ENCODE measurements around the gene GAS2L1.

DNA sequence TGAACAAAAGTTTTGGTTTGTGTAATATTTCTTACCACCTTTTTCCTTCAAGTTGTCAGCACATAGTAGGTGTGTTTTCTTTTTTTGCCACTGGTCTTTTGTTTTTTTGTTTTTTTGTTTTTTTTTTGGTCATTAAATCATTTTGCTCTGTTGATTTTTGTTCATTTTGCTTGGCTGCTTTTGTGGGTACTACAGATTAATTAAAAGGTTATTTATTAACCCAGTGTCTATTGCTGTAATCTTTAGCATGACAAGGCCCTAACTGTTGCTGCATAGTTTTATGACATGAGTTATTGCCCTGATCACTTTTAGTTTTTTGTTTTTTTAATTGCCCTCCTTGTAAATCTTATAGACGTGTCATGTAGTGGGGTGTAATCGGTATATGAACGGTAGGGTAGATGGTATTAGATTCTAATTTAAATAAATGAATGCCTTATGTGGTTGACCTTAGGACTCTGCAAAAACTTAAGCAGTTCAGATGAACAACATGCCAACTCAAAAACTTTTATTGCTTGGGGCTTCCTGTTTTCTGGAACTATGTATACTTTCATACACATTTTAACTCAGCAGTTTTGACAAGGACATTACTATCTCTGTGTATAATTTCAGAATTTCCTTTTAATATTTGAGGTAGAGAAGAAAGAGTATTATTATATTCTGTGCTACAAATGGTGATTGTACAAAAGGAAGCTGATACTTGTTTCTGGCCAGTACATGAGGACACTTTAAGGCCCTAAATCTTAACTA, 30.5 kb upstream of the GAS2L1 start:
- TF ChIP-seq, protein P1, sequence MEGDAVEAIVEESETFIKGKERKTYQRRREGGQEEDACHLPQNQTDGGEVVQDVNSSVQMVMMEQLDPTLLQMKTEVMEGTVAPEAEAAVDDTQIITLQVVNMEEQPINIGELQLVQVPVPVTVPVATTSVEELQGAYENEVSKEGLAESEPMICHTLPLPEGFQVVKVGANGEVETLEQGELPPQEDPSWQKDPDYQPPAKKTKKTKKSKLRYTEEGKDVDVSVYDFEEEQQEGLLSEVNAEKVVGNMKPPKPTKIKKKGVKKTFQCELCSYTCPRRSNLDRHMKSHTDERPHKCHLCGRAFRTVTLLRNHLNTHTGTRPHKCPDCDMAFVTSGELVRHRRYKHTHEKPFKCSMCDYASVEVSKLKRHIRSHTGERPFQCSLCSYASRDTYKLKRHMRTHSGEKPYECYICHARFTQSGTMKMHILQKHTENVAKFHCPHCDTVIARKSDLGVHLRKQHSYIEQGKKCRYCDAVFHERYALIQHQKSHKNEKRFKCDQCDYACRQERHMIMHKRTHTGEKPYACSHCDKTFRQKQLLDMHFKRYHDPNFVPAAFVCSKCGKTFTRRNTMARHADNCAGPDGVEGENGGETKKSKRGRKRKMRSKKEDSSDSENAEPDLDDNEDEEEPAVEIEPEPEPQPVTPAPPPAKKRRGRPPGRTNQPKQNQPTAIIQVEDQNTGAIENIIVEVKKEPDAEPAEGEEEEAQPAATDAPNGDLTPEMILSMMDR (IDR thresholded peaks at IDR 0.05): no peak
- TF ChIP-seq POLR2A (IDR thresholded peaks at IDR 0.05): no peak

All from heart left ventricle (tissue), 13 donors.